ENCODE measurements around the gene SWT1. TPM values are rescaled to one million over a fixed set of nuclear protein-coding genes. Genes with fewer than 3 reads are reported as not detected.

SWT1 gene
- total and polyA plus RNA-seq, 2 experiments from 2014 or later, result 3.4 to 9.5 TPM

DNA sequence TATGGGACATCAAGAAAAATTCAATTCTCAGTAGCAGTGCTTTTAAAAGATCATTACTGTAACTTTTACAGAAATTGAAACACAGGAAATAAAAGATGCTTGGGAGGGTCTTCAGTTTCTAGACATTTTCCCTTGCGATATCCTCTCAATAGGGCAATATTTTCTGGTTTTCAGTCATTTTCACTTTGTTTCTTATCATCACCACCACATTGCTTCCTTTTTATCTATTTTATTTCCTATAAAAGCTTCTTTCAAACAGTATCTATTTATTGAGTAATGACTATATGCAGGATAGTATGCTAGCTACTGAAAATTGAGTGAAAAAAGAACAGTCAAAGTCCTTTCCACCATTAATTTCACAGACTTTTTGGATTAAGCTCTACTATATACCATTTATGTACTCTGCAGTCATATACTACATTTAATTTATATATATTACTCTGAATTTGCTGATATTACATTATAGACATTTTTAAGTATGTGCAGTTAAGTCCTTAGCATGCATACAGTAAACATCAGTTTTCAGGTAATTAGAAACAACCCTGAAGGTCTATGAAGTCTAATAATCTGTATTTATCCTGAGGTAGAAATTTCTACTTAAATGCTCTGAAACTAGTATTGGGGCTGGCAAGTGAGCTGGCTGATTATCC lies 18.9 kb upstream of the SWT1 start:
- Histone ChIP-seq H3K4me2 (no peak overlapping the region), H3K9me3 (ENCODE audit: low read depth) (peaks cover under 1% of the 10 kb centered on the region), H3K9me2 (replicated peaks; ENCODE audit: insufficient read depth) (no peaks in the 10 kb centered on the region), H3K27ac (no peak overlapping the region), H3K36me3 (replicated peaks; ENCODE audit: insufficient read depth, low read depth) (no peaks in the 10 kb centered on the region), H3K27me3 (no peaks in the 10 kb centered on the region), H3K79me2 (no peaks in the 10 kb centered on the region), H3K4me3 (no peak overlapping the region), H2AFZ (no peak overlapping the region), H3K4me1 (ENCODE audit: insufficient read depth) (no peaks in the 10 kb centered on the region), H4K20me1 (ENCODE audit: insufficient read depth, poor library complexity, severe bottlenecking) (no peaks in the 10 kb centered on the region)
- DNase-seq (ENCODE audit: low spot score), result no peak
- 97% methylated on average over 1 of the region's 1 CpG for WGBS (ENCODE audit: low lambda C conversion rate, missing lambda C conversion rate)
- TF ChIP-seq EZH2phosphoT487 (IDR thresholded peaks at IDR 0.05; ENCODE audit: low read depth, severe bottlenecking, unreplicated experiment) (no peak), EZH2 (IDR thresholded peaks at IDR 0.05; ENCODE audit: borderline replicate concordance) (no peak)

DNA sequence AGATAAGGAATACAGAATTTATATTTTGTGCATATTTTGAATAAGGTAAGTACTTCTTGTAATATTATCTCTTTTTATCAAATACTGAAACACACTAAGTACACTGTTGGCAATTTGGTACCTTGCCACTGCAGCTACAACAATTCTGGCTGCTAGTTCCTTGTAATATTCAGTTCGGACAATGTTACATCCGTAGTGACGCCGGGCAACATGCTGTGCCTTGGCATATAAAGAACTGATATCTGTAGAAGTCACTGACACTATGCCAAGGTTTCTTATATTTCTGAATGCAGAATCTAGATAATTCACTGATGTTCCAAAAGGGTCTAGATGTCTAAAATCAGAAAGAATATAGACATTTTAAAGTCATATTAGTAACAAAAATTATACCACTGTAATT lies 17.7 kb upstream of the SWT1 start:
- H3K9me3 ChIP-seq (ENCODE audit: low read depth), result no peaks in the 10 kb centered on the region
- no peaks in the 10 kb centered on the region for H3K4me1 ChIP-seq (ENCODE audit: insufficient read depth)
- no peaks in the 10 kb centered on the region for H3K36me3 ChIP-seq (replicated peaks; ENCODE audit: insufficient read depth, low read depth)
- H3K79me2 ChIP-seq, result no peaks in the 10 kb centered on the region
- no peaks in the 10 kb centered on the region for H4K20me1 ChIP-seq (ENCODE audit: insufficient read depth, poor library complexity, severe bottlenecking)
- no peak overlapping the region for H3K4me2 ChIP-seq
- no peaks in the 10 kb centered on the region for H3K27me3 ChIP-seq
- TF ChIP-seq EZH2phosphoT487 (IDR thresholded peaks at IDR 0.05; ENCODE audit: low read depth, severe bottlenecking, unreplicated experiment) (no peak), EZH2 (IDR thresholded peaks at IDR 0.05; ENCODE audit: borderline replicate concordance) (no peak)
- TF ChIP-seq, protein P1, sequence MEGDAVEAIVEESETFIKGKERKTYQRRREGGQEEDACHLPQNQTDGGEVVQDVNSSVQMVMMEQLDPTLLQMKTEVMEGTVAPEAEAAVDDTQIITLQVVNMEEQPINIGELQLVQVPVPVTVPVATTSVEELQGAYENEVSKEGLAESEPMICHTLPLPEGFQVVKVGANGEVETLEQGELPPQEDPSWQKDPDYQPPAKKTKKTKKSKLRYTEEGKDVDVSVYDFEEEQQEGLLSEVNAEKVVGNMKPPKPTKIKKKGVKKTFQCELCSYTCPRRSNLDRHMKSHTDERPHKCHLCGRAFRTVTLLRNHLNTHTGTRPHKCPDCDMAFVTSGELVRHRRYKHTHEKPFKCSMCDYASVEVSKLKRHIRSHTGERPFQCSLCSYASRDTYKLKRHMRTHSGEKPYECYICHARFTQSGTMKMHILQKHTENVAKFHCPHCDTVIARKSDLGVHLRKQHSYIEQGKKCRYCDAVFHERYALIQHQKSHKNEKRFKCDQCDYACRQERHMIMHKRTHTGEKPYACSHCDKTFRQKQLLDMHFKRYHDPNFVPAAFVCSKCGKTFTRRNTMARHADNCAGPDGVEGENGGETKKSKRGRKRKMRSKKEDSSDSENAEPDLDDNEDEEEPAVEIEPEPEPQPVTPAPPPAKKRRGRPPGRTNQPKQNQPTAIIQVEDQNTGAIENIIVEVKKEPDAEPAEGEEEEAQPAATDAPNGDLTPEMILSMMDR (IDR thresholded peaks at IDR 0.05; ENCODE audit: poor library complexity), result no peak
- no peak for DNase-seq (ENCODE audit: low spot score)
- no peak overlapping the region for H3K4me3 ChIP-seq
- over 99% methylated on average over 4 of the region's 4 CpGs for WGBS (ENCODE audit: low lambda C conversion rate, missing lambda C conversion rate)
- no peak overlapping the region for H2AFZ ChIP-seq
- no peaks in the 10 kb centered on the region for H3K9me2 ChIP-seq (replicated peaks; ENCODE audit: insufficient read depth)
- H3K27ac ChIP-seq, result no peak overlapping the region

DNA sequence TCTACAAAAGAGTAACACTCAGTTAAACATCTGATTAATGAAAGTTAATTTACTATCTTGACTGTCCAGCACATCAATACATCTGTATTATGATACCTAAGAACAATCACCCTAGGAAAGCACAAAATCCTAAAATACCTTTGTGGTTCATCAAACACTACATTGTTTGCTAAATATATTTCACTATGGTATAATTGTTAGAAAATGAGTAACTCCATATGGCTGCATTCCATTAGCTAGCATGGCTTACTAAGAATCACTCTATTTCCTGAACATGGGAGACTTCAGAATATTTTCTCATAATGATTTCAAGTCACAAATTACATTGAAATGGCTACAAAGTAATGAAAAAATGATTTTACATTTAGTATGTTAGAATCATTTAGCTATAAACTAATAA lies 12.7 kb upstream of the SWT1 start:
- DNase-seq (ENCODE audit: low spot score), result no peak
- no peak overlapping the region for H3K4me3 ChIP-seq
- H3K9me2 ChIP-seq (replicated peaks; ENCODE audit: insufficient read depth), result no peaks in the 10 kb centered on the region
- TF ChIP-seq EZH2 (IDR thresholded peaks at IDR 0.05; ENCODE audit: borderline replicate concordance) (no peak), EZH2phosphoT487 (IDR thresholded peaks at IDR 0.05; ENCODE audit: low read depth, severe bottlenecking, unreplicated experiment) (no peak)
- TF ChIP-seq, protein P1 (IDR thresholded peaks at IDR 0.05; ENCODE audit: poor library complexity), result no peak
- no peaks in the 10 kb centered on the region for H3K27me3 ChIP-seq
- H2AFZ ChIP-seq, result no peak overlapping the region
- H3K79me2 ChIP-seq, result no peaks in the 10 kb centered on the region
- H3K4me1 ChIP-seq (ENCODE audit: insufficient read depth), result no peaks in the 10 kb centered on the region
- H3K4me2 ChIP-seq, result no peak overlapping the region
- no peak overlapping the region for H3K27ac ChIP-seq
- no peaks in the 10 kb centered on the region for H4K20me1 ChIP-seq (ENCODE audit: insufficient read depth, poor library complexity, severe bottlenecking)
- H3K9me3 ChIP-seq (ENCODE audit: low read depth), result no peaks in the 10 kb centered on the region
- no peaks in the 10 kb centered on the region for H3K36me3 ChIP-seq (replicated peaks; ENCODE audit: insufficient read depth, low read depth)

DNA sequence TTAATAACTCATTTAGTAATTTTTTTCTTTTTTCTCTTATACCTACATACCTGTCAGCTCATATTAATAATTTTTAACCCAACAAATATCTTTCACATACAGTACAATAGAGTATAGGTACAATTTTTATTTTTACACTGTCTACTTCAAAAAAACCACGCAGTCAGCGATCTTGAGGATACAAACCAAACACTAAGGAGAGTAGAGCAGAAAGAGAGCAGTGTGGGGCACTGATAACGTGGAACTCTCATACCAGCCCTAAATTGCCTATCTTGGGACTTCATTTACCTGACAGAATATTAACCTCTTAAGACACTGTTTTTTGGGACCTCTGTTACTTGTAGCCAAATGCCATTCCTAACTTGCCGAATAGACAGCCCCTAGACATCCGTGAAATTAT lies 5.8 kb upstream of the SWT1 start:
- WGBS (ENCODE audit: low lambda C conversion rate, missing lambda C conversion rate), result 95% methylated on average over 5 of the region's 5 CpGs
- Histone ChIP-seq H3K9me2 (replicated peaks; ENCODE audit: insufficient read depth) (no peaks in the 10 kb centered on the region), H3K9me3 (ENCODE audit: low read depth) (no peaks in the 10 kb centered on the region), H4K20me1 (ENCODE audit: insufficient read depth, poor library complexity, severe bottlenecking) (no peaks in the 10 kb centered on the region), H3K36me3 (replicated peaks; ENCODE audit: insufficient read depth, low read depth) (no peaks in the 10 kb centered on the region), H3K4me1 (ENCODE audit: insufficient read depth) (peaks cover 20% of the 10 kb centered on the region), H2AFZ (no peak overlapping the region), H3K27ac (no peak overlapping the region), H3K79me2 (peaks cover 34% of the 10 kb centered on the region), H3K4me3 (no peak overlapping the region), H3K27me3 (no peaks in the 10 kb centered on the region), H3K4me2 (no peak overlapping the region)
- TF ChIP-seq, protein P1 (IDR thresholded peaks at IDR 0.05; ENCODE audit: poor library complexity), result no peak
- no peak for TF ChIP-seq EZH2 (IDR thresholded peaks at IDR 0.05; ENCODE audit: borderline replicate concordance)
- DNase-seq (ENCODE audit: low spot score), result no peak
